ENCODE measurements around the gene MCF2L2.

The MCF2L2 gene

DNA sequence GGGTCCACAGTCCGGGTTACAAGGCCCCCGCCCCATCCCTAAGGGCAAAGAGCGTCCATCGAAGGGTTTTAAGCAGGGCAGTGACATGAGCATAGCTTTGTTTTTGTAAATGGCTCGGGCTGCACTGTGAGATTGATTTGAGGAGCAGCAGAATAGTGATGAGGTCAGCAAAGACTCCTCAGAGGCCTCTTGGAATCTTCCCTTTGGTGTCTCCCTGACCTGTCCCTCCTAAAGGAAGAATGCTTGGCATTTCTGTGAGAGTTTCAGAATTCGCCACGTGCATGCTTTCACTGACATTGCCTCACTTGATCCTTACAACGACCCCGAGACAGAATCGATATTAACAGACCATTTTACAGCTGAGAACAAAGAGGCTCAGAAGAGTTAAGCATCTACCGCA, 286.2 kb downstream of the MCF2L2 start:
- H3K27me3 ChIP-seq (ENCODE audit: insufficient read depth, insufficient read length) = no peaks in the 10 kb centered on the region
- H3K36me3 ChIP-seq (ENCODE audit: insufficient read depth, insufficient read length, low read length) = no peaks in the 10 kb centered on the region
- peaks cover 10% of the 10 kb centered on the region for H3K9me3 ChIP-seq (ENCODE audit: insufficient read depth, low read length)
- TF ChIP-seq SUZ12 (IDR thresholded peaks at IDR 0.05; ENCODE audit: extremely low read depth, insufficient read depth, insufficient read length) (no peak), YY1 (IDR thresholded peaks at IDR 0.05; ENCODE audit: insufficient read depth, insufficient read length) (no peak), ZNF274 (IDR thresholded peaks at IDR 0.05; ENCODE audit: low read depth, low read length) (no peak)
- no peak overlapping the region for H3K4me3 ChIP-seq (ENCODE audit: insufficient read length, low read depth)
- no peaks in the 10 kb centered on the region for H3K4me1 ChIP-seq (ENCODE audit: insufficient read depth, insufficient read length)
- H3K9ac ChIP-seq (ENCODE audit: insufficient read length, low read depth) = no peak overlapping the region
- no peak for DNase-seq (ENCODE audit: low read depth, low spot score)

DNA sequence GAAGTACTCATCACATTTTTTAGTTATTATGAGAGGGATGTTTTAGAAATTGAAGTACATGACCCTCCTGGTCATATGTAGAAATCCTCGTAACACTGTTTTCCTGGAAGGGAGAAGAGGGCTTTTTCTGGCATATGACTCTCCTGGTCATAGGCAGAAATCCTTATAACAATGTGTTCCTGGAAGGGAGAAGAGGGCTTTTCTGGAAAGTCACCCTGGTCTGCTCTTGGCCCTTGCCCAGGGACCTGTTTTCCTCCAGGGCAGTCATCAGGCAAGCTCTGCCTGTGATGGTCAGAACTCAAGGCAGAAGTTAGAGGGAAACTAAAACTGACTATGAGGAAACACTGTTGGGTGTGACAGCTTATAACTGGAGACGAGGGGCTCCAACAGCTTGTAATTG, 293.6 kb downstream of the MCF2L2 start:
- H3K4me1 ChIP-seq (ENCODE audit: insufficient read depth, insufficient read length) = no peaks in the 10 kb centered on the region
- H3K4me3 ChIP-seq (ENCODE audit: insufficient read length, low read depth) = no peak overlapping the region
- TF ChIP-seq YY1 (IDR thresholded peaks at IDR 0.05; ENCODE audit: insufficient read depth, insufficient read length) = no peak
- no peak for TF ChIP-seq SUZ12 (IDR thresholded peaks at IDR 0.05; ENCODE audit: extremely low read depth, insufficient read depth, insufficient read length)
- TF ChIP-seq ZNF274 (IDR thresholded peaks at IDR 0.05; ENCODE audit: low read depth, low read length) = no peak
- H3K9me3 ChIP-seq (ENCODE audit: insufficient read depth, low read length) = peaks cover 11% of the 10 kb centered on the region
- no peaks in the 10 kb centered on the region for H3K27me3 ChIP-seq (ENCODE audit: insufficient read depth, insufficient read length)
- DNase-seq (ENCODE audit: low read depth, low spot score) = no peak
- no peaks in the 10 kb centered on the region for H3K36me3 ChIP-seq (ENCODE audit: insufficient read depth, insufficient read length, low read length)
- no peak overlapping the region for H3K9ac ChIP-seq (ENCODE audit: insufficient read length, low read depth)

DNA sequence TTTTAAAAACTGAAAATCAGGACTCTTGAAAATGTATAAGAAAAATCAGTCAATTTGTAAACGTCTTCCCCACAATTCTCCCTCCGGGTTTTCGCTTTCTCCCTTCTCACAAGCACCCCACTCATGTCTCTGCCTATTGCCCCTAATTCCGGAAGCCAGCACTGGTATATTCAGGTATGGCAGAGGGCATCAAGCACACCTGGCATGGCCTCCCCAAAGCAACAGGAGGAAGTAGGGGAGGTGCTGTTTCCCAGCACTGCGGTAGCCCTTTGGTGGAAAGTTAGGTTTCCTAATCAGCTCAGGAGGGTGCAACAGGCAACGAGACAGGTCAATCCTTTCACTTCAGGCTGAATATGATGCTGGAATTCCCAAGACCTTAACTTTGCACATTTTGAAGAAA, 296.0 kb downstream of the MCF2L2 start:
- Histone ChIP-seq H3K36me3 (ENCODE audit: insufficient read depth, insufficient read length, low read length) (no peaks in the 10 kb centered on the region), H3K9ac (ENCODE audit: insufficient read length, low read depth) (no peak overlapping the region), H3K27me3 (ENCODE audit: insufficient read depth, insufficient read length) (no peaks in the 10 kb centered on the region), H3K4me1 (ENCODE audit: insufficient read depth, insufficient read length) (no peaks in the 10 kb centered on the region), H3K9me3 (ENCODE audit: insufficient read depth, low read length) (peaks cover 13% of the 10 kb centered on the region), H3K4me3 (ENCODE audit: insufficient read length, low read depth) (no peak overlapping the region)
- DNase-seq (ENCODE audit: low read depth, low spot score) = no peak
- TF ChIP-seq ZNF274 (IDR thresholded peaks at IDR 0.05; ENCODE audit: low read depth, low read length) (no peak), SUZ12 (IDR thresholded peaks at IDR 0.05; ENCODE audit: extremely low read depth, insufficient read depth, insufficient read length) (no peak), YY1 (IDR thresholded peaks at IDR 0.05; ENCODE audit: insufficient read depth, insufficient read length) (no peak)

DNA sequence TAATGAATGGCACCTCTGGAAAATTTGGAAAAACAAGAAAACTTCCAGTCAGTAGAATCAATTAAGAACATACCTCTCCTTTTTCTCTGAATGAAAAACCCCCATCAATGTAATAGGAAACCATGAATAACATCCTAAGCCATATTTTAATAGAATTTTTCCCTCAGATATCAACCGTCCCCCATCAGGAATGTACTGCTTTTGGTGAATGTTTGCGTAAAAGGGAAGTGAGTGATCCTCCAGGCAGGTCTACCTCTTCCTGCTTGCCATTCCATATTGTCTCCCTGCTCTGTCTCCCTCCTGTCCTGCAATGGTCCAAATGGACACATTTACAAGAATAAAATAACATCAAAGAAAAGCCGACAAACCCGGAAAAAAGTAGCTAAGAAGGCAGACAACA, 296.7 kb downstream of the MCF2L2 start:
- no peaks in the 10 kb centered on the region for H3K4me1 ChIP-seq (ENCODE audit: insufficient read depth, insufficient read length)
- H3K4me3 ChIP-seq (ENCODE audit: insufficient read length, low read depth) = no peak overlapping the region
- no peaks in the 10 kb centered on the region for H3K36me3 ChIP-seq (ENCODE audit: insufficient read depth, insufficient read length, low read length)
- no peaks in the 10 kb centered on the region for H3K27me3 ChIP-seq (ENCODE audit: insufficient read depth, insufficient read length)
- peaks cover 13% of the 10 kb centered on the region for H3K9me3 ChIP-seq (ENCODE audit: insufficient read depth, low read length)
- no peak overlapping the region for H3K9ac ChIP-seq (ENCODE audit: insufficient read length, low read depth)
- TF ChIP-seq ZNF274 (IDR thresholded peaks at IDR 0.05; ENCODE audit: low read depth, low read length) (no peak), SUZ12 (IDR thresholded peaks at IDR 0.05; ENCODE audit: extremely low read depth, insufficient read depth, insufficient read length) (no peak), YY1 (IDR thresholded peaks at IDR 0.05; ENCODE audit: insufficient read depth, insufficient read length) (no peak)
- DNase-seq (ENCODE audit: low read depth, low spot score) = no peak

DNA sequence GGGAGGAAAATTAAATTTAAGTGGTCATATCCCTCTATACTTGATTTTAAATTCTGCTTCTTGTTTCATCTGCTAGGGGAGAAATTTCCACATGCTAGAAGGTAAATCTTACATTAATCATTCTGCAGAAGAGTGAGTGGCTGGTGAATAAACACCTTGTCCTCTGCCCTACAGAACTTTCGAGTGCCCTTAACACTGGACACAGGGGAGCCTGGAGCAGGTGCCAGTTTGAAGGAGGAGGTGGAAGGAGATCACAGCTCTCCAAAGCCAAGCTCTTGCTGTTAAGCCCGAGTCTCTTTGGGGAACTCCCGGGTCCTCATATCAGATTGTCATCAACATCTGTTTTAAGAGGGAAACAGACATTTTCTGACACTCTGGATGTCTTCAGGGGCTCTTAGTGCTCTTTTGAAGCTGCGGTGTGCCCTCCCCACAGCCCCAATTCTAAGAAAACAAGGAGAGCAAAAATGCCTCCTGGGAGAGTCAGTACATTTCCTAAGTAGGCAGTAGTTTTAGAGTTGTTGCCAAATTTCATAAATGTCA, 297.2 kb downstream of the MCF2L2 start:
- no peak overlapping the region for H3K9ac ChIP-seq (ENCODE audit: insufficient read length, low read depth)
- TF ChIP-seq ZNF274 (IDR thresholded peaks at IDR 0.05; ENCODE audit: low read depth, low read length) (no peak), YY1 (IDR thresholded peaks at IDR 0.05; ENCODE audit: insufficient read depth, insufficient read length) (no peak), SUZ12 (IDR thresholded peaks at IDR 0.05; ENCODE audit: extremely low read depth, insufficient read depth, insufficient read length) (no peak)
- H3K4me3 ChIP-seq (ENCODE audit: insufficient read length, low read depth) = no peak overlapping the region
- no peak for DNase-seq (ENCODE audit: low read depth, low spot score)
- peaks cover 13% of the 10 kb centered on the region for H3K9me3 ChIP-seq (ENCODE audit: insufficient read depth, low read length)
- no peaks in the 10 kb centered on the region for H3K27me3 ChIP-seq (ENCODE audit: insufficient read depth, insufficient read length)
- H3K4me1 ChIP-seq (ENCODE audit: insufficient read depth, insufficient read length) = no peaks in the 10 kb centered on the region
- H3K36me3 ChIP-seq (ENCODE audit: insufficient read depth, insufficient read length, low read length) = no peaks in the 10 kb centered on the region

DNA sequence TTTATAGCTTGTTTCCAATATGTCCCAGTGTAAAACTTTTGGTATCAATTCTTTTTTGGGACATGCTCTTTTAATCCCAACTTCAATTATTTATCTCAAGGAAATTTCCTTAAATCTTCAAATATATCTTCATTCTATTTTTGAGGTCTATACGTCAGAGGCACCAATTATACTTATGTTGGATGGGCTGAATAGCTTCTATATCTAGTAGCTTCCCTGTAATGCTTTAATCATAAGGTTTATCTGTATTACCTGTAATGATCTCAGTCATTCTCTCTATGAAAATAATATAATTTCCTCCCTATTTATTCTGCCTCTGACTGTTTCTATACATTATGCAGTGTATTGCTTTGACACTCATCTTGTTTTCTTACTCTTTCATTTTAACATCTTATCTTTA, 299.2 kb downstream of the MCF2L2 start:
- Histone ChIP-seq H3K36me3 (ENCODE audit: insufficient read depth, insufficient read length, low read length) (no peaks in the 10 kb centered on the region), H3K9me3 (ENCODE audit: insufficient read depth, low read length) (peaks cover 13% of the 10 kb centered on the region), H3K4me3 (ENCODE audit: insufficient read length, low read depth) (no peak overlapping the region)

DNA sequence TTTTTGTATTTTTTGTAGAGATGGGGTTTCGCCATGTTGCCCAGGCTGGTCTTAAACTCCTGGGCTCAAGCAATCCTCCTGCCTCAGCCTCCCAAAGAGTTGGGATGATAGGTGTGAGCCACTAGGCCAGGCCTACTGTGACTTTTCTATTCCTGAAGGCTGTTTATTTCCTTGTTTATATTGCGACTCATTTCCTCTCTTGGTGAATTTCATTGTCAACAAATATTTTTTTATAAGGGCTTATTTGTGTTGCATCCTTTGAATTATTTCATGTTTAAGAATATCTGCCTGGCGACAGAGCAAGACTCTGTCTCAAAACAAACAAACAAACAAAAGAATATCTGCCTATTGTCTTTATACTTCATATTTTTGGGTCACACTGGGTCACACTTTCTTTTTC, 299.7 kb downstream of the MCF2L2 start:
- no peak overlapping the region for H3K4me3 ChIP-seq (ENCODE audit: insufficient read length, low read depth)
- H3K27me3 ChIP-seq (ENCODE audit: insufficient read depth, insufficient read length) = no peaks in the 10 kb centered on the region
- TF ChIP-seq YY1 (IDR thresholded peaks at IDR 0.05; ENCODE audit: insufficient read depth, insufficient read length) (no peak), ZNF274 (IDR thresholded peaks at IDR 0.05; ENCODE audit: low read depth, low read length) (no peak)
- H3K4me1 ChIP-seq (ENCODE audit: insufficient read depth, insufficient read length) = no peaks in the 10 kb centered on the region
- H3K36me3 ChIP-seq (ENCODE audit: insufficient read depth, insufficient read length, low read length) = no peaks in the 10 kb centered on the region
- H3K9ac ChIP-seq (ENCODE audit: insufficient read length, low read depth) = no peak overlapping the region
- DNase-seq (ENCODE audit: low read depth, low spot score) = no peak
- H3K9me3 ChIP-seq (ENCODE audit: insufficient read depth, low read length) = peaks cover 13% of the 10 kb centered on the region

More for the DNA sequence above, 299.2 kb downstream of the MCF2L2 start:
- DNase-seq (ENCODE audit: low read depth, low spot score) = no peak
- H3K9ac ChIP-seq (ENCODE audit: insufficient read length, low read depth) = no peak overlapping the region
- TF ChIP-seq ZNF274 (IDR thresholded peaks at IDR 0.05; ENCODE audit: low read depth, low read length) (no peak), SUZ12 (IDR thresholded peaks at IDR 0.05; ENCODE audit: extremely low read depth, insufficient read depth, insufficient read length) (no peak), YY1 (IDR thresholded peaks at IDR 0.05; ENCODE audit: insufficient read depth, insufficient read length) (no peak)
- no peaks in the 10 kb centered on the region for H3K27me3 ChIP-seq (ENCODE audit: insufficient read depth, insufficient read length)
- H3K4me1 ChIP-seq (ENCODE audit: insufficient read depth, insufficient read length) = no peaks in the 10 kb centered on the region

Measured in NT2/D1 (cell line).